Ovary (tissue), 9 donors: ENCODE results near the gene SRGAP3. TPM values are rescaled to one million over a fixed set of nuclear protein-coding genes. Genes with fewer than 3 reads are reported as not detected.

Experiments used
- DNase-seq, 5 donors: peaks; one replicate each; pipeline ENCODE4 v3.0.0-alpha.2; 2019 to 2020
- H3K27ac ChIP-seq, 2 donors: fragments of 200-600 bp; one replicate each; pipeline versions ENCODE4 v1.5.1 to v1.8.0; 2019 to 2022
- H3K27me3 ChIP-seq: fragments of 200-600 bp; one replicate; pipeline ENCODE4 v1.8.0; 2022
- H3K36me3 ChIP-seq: fragments of 200-600 bp; sonication (generic); one replicate; pipeline ENCODE4 v1.5.1; 2019
- H3K4me1 ChIP-seq: one replicate; pipeline ENCODE4 v1.8.1; 2013; ENCODE audit warnings: mild to moderate bottlenecking, moderate library complexity; ENCODE audit not compliant: insufficient read depth
- H3K4me3 ChIP-seq: fragments of 200-600 bp; sonication (generic); one replicate; pipeline ENCODE4 v1.5.1; 2017
- H3K9me3 ChIP-seq, 2 donors: fragments of 200-600 bp in 1 of 2; sonication (generic) in 1 of 2; one replicate each; pipeline versions ENCODE4 v1.5.1 to v1.8.1; 2013 to 2019; ENCODE audit warnings: mild to moderate bottlenecking in 1 of 2, moderate library complexity in 1 of 2
- EP300 ChIP-seq: sonication (generic); formaldehyde crosslinking; IDR thresholded peaks from one replicate; pipeline ENCODE4 v1.6.1; 2017; ENCODE audit warnings: antibody characterized with exemption
- POLR2A ChIP-seq: fragments of 450-650 bp; IDR thresholded peaks from one replicate; pipeline ENCODE4 v1.6.1; 2017; ENCODE audit warnings: antibody characterized with exemption, mild to moderate bottlenecking, moderate library complexity
- WGBS, 3 donors: extraction: QIAGEN DNeasy Blood & Tissue Kit in 1 of 3; methylation state at CpG; one replicate each; pipeline versions ENCODE4 v1.1.5 to v1.1.7; 2013 to 2017; 5-methylcytosine and 5-hydroxymethylcytosine counted together
- intact Hi-C, 4 donors: fragments of 100-400 bp; cut with DNase I; formaldehyde crosslinking; loops; one replicate each; pipeline versions ENCODE4 v1.11.0 to v1.15.1; 2022 to 2023
- polyA plus RNA-seq, 2 donors: library from polyadenylated mRNA; stranded (reverse); fragments of 200-250 nt in 1 of 2; fragments of 350-450 nt in 1 of 2; fragmentation: Illumina TruSeq in 1 of 2; extraction: RNeasy Lipid Tissue Mini Kit (QIAGEN cat#74804) in 1 of 2; gene quantifications; one replicate each; pipeline ENCODE4 v1.2.3, GENCODE V29; 2013 to 2014
- total RNA-seq, 7 donors: library from RNA; depleted of rRNA in 2 of 7; stranded (reverse); fragments of >200 nt in 2 of 7; fragmentation: NEBNext Ultra II Directional in 3 of 7; extraction: Animal tissue kit (Norgen Biotek cat#: 25700) in 3 of 7; gene quantifications; one replicate each; pipeline versions ENCODE4 v1.1.0 to v1.2.4, GENCODE V29; 2016 to 2023
- TF ChIP-seq, protein P1 (sequence below), 3 donors: fragments of 450-650 bp in 2 of 3; fragments of 200-600 bp in 1 of 3; IDR thresholded peaks; one replicate each; pipeline versions ENCODE4 v1.5.1 to v1.8.0; 2016 to 2022; ENCODE audit warnings: antibody characterized with exemption in 3 of 3, mild to moderate bottlenecking in 1 of 3
- donor health status: DM: no; HTN: no; CAD: no; lungs with moderate emphysema.
- donor health status: DM: no; HTN: no; CAD: no.
- donor health status: Bipolar disorder and iron deficiency.
- donor health status: DM: yes; HTN: yes; CAD: no.
- donor health status: DM: no; HTN: no; CAD: no.
- donor health status: DM: yes; HTN: yes; CAD: no.

The SRGAP3 gene
- total and polyA plus RNA-seq, 9 donors = 2.1 to 36.8 (median 13.1) TPM

DNA sequence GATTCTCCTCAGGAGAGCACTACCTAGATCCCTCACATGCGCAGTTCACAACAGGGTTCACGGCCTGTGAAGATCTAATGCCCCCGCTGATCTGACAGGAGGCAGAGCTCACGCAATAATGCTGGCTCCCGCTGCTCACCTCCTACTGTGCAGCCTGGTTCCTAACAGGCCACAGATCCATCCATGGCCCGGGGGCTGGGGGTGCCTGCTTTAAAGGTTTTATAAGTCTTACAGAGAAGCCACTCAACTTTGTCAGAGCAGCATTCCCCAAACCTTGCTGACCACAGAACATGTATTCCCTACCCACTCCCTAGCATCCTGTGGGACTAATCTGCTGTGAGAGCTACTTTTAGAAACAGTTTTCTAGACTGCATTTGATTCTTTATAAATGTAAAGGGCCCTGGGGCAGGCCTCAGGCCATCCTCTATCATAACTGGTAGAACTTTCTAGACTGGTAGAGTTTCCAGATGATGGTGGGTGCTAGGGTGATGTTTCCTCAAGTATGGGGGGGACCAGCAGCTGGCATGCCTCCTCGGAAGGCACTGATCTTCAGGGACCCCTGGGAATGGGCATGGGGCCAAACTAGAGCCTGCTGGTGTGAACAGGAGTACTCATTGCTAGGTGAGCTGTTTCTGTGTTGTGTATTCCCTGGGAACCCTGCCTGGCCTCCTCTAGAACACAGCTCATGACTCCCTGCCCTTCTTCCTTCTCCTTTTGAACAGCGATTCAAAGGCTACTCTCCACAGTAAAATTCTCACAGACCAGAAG, 260.5 kb downstream of the SRGAP3 start:
- no peak for DNase-seq
- intact Hi-C loops = loop anchor here in 3 of 4 donors (2.0 to 5.0 kb wide), 2 partner anchors 78 to 313 kb away; no protein-coding TSS in a partner anchor
- Histone ChIP-seq H3K4me3 (no peak overlapping the region), H3K4me1 (no peaks in the 10 kb centered on the region), H3K27me3 (no peaks in the 10 kb centered on the region), H3K36me3 (no peaks in the 10 kb centered on the region), H3K27ac (no peak overlapping the region), H3K9me3 (no peaks in the 10 kb centered on the region)
- no peak for TF ChIP-seq EP300
- WGBS, 3 donors = 88 to 95% (median 90%) methylated on average over 8 of the region's 8 CpGs

DNA sequence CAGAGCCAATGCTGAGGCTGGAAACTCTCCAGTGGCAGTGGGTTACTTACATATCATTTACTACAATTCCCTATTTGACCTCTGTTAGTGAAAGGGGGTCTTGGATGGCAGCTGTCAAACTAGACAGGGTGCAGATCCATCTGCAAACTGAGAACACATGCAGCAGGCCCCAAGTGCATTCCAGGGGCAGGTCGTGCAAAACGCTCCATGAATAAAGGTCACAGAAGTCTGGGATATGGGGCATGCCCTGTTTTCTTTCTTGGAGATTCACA, 261.1 kb downstream of the SRGAP3 start:
- TF ChIP-seq POLR2A = no peak
- TF ChIP-seq, protein P1, sequence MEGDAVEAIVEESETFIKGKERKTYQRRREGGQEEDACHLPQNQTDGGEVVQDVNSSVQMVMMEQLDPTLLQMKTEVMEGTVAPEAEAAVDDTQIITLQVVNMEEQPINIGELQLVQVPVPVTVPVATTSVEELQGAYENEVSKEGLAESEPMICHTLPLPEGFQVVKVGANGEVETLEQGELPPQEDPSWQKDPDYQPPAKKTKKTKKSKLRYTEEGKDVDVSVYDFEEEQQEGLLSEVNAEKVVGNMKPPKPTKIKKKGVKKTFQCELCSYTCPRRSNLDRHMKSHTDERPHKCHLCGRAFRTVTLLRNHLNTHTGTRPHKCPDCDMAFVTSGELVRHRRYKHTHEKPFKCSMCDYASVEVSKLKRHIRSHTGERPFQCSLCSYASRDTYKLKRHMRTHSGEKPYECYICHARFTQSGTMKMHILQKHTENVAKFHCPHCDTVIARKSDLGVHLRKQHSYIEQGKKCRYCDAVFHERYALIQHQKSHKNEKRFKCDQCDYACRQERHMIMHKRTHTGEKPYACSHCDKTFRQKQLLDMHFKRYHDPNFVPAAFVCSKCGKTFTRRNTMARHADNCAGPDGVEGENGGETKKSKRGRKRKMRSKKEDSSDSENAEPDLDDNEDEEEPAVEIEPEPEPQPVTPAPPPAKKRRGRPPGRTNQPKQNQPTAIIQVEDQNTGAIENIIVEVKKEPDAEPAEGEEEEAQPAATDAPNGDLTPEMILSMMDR (IDR thresholded peaks at IDR 0.05) = no peak
- intact Hi-C loops = loop anchor here in 3 of 4 donors (2.0 to 5.0 kb wide), 2 partner anchors 78 to 314 kb away; no protein-coding TSS in a partner anchor
- no peak for DNase-seq
- Histone ChIP-seq H3K27me3 (no peaks in the 10 kb centered on the region), H3K4me1 (no peaks in the 10 kb centered on the region), H3K9me3 (no peaks in the 10 kb centered on the region), H3K27ac (no peak overlapping the region), H3K36me3 (no peaks in the 10 kb centered on the region), H3K4me3 (no peak overlapping the region)
- 36 to 53% (median 42%) methylated on average over 2 of the region's 2 CpGs for WGBS, 3 donors

DNA sequence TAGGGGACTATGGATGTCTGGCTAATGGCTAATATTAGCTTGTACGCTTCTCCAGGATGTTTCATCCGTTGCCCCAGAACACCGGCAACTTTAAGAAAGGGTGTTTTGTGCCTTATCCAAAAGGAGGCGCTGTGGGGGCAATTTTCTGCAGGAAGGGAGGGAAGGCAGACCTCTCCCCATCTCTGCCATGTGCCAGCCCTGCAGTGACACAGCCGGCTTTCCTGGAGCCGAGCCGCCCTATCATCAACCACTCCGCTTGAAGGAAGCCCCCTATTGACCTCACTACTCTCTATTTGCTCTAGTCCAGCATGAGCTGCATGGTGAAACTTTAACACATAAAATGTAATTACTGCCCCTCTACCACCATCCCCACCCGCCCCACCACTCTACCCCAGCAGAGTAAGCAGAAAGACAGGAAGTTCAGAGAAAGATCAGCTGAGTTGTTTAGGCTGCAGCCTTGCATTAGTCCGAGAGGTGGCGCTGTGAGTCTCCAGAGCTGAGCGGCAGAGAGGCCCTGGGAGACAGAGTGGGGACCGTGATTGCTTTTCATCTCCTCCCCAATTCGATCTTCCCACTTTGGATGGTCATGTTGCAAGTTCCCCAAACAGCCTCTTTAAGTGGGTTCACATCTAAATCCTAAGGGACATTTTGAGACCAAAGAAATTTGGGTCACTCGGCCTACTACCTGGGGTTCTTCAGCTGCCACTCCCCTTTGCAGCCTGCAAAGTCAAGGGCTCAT, 261.6 kb downstream of the SRGAP3 start:
- Histone ChIP-seq H3K27me3 (no peaks in the 10 kb centered on the region), H3K4me1 (no peaks in the 10 kb centered on the region), H3K9me3 (no peaks in the 10 kb centered on the region), H3K36me3 (no peaks in the 10 kb centered on the region), H3K4me3 (no peak overlapping the region), H3K27ac (no peak overlapping the region)
- TF ChIP-seq EP300 = no peak
- TF ChIP-seq, protein P1 (IDR thresholded peaks at IDR 0.05) = peak; percentile 38 to 48 (median 41)
- DNase-seq = peak; percentile 47 to 79 (median 69)
- WGBS, 3 donors = 42 to 52% (median 44%) methylated on average over 15 of the region's 15 CpGs
- intact Hi-C loops = loop anchor here in 3 of 4 donors (2.0 to 5.0 kb wide), 2 partner anchors 79 to 314 kb away; no protein-coding TSS in a partner anchor

DNA sequence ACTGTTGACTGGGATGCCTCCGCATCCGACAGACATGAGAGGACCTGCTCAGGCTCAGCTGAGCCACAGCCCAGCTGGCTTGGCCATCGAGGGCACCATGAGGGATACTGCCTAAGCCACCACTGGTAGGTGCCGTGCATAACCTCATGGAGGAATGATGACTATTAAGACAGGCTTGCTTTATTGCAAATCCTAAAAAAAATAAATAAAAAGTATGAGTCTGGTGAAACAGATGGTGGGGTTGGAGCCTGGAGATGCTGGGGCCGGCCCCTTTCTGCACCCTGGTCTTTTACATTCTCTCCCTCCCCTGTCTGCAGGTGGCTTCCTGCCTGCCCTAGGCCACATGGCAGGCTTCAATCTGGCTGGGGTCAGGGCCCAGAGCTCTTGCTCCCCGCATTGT, 262.2 kb downstream of the SRGAP3 start:
- H3K36me3 ChIP-seq = no peaks in the 10 kb centered on the region
- H3K9me3 ChIP-seq = no peaks in the 10 kb centered on the region
- H3K27me3 ChIP-seq = no peaks in the 10 kb centered on the region
- intact Hi-C loops = loop anchor here in 2 of 4 donors (5.0 kb wide), 1 partner anchor 315 kb away; no protein-coding TSS in a partner anchor
- H3K4me1 ChIP-seq = no peaks in the 10 kb centered on the region
- no peak overlapping the region for H3K4me3 ChIP-seq
- H3K27ac ChIP-seq = no peak overlapping the region
- DNase-seq = no peak
- WGBS, 3 donors = 83 to 92% (median 86%) methylated on average over 6 of the region's 6 CpGs
- no peak for TF ChIP-seq EP300
- no peak for TF ChIP-seq POLR2A
- TF ChIP-seq, protein P1 (IDR thresholded peaks at IDR 0.05) = no peak
